ENCODE results near the gene PCDH15. TPM values are rescaled to one million over a fixed set of nuclear protein-coding genes. Genes with fewer than 3 reads are reported as not detected.

Gene PCDH15
- total and polyA plus RNA-seq, 8 donors = 0.58 to 2.1 (median 1.2) TPM

GRCh38 chr10:54194806-54195205 lies 606.2 kb downstream of the PCDH15 start:
- DNase-seq (no peak), ATAC-seq (no peak)
- H3K27me3 ChIP-seq = no peaks in the 10 kb centered on the region
- no peaks in the 10 kb centered on the region for H3K36me3 ChIP-seq
- no peak overlapping the region for H3K4me3 ChIP-seq
- H3K4me1 ChIP-seq = no peaks in the 10 kb centered on the region
- H3K9me3 ChIP-seq = no peaks in the 10 kb centered on the region
- no peak overlapping the region for H3K27ac ChIP-seq
- TF ChIP-seq CTCF (IDR thresholded peaks at IDR 0.05) = no peak
- intact Hi-C loops (cut with DNase I) = no loop called here

GRCh38 chr10:54159924-54160323 lies 641.1 kb downstream of the PCDH15 start:
- Histone ChIP-seq H3K4me1 (no peaks in the 10 kb centered on the region), H3K36me3 (no peaks in the 10 kb centered on the region), H3K9me3 (peaks cover 0 to 2% of the 10 kb centered on the region in 2 donors), H3K27me3 (no peaks in the 10 kb centered on the region), H3K4me3 (no peak overlapping the region), H3K27ac (no peak overlapping the region)
- no peak for TF ChIP-seq CTCF (IDR thresholded peaks at IDR 0.05)
- intact Hi-C loops (cut with DNase I) = no loop called here
- ATAC-seq (no peak), DNase-seq (no peak)

GRCh38 chr10:54148508-54148907 lies 652.5 kb downstream of the PCDH15 start:
- no peak for ATAC-seq
- intact Hi-C loops (cut with DNase I) = no loop called here
- no peak overlapping the region for H3K4me3 ChIP-seq
- H3K36me3 ChIP-seq = no peaks in the 10 kb centered on the region
- TF ChIP-seq CTCF (IDR thresholded peaks at IDR 0.05) = no peak
- H3K27me3 ChIP-seq = no peaks in the 10 kb centered on the region
- no peaks in the 10 kb centered on the region for H3K9me3 ChIP-seq
- no peak overlapping the region for H3K27ac ChIP-seq
- no peak for DNase-seq
- H3K4me1 ChIP-seq = no peaks in the 10 kb centered on the region

GRCh38 chr10:54139819-54140428 lies 661.1 kb downstream of the PCDH15 start:
- H3K4me3 ChIP-seq = no peak overlapping the region
- TF ChIP-seq CTCF (IDR thresholded peaks at IDR 0.05) = no peak
- no peak for DNase-seq
- H3K9me3 ChIP-seq = peaks cover 0 to 20% of the 10 kb centered on the region in 2 donors
- no peaks in the 10 kb centered on the region for H3K27me3 ChIP-seq
- H3K4me1 ChIP-seq = no peaks in the 10 kb centered on the region
- no peaks in the 10 kb centered on the region for H3K36me3 ChIP-seq
- ATAC-seq = no peak
- intact Hi-C loops (cut with DNase I) = no loop called here
- no peak overlapping the region for H3K27ac ChIP-seq

GRCh38 chr10:54137396-54137795 lies 663.6 kb downstream of the PCDH15 start:
- H3K9me3 ChIP-seq = peaks cover 0 to 20% of the 10 kb centered on the region in 2 donors
- DNase-seq (no peak), ATAC-seq (no peak)
- no peak overlapping the region for H3K4me3 ChIP-seq
- H3K36me3 ChIP-seq = no peaks in the 10 kb centered on the region
- no peak overlapping the region for H3K27ac ChIP-seq
- no peaks in the 10 kb centered on the region for H3K4me1 ChIP-seq
- intact Hi-C loops (cut with DNase I) = no loop called here
- no peak for TF ChIP-seq CTCF (IDR thresholded peaks at IDR 0.05)
- H3K27me3 ChIP-seq = no peaks in the 10 kb centered on the region

All from left lung (tissue), 10 donors.